GM18907 (cell line): ENCODE measurements around the gene UBAP1L.
"Not testable (repeated sequence)": the region's sequence is repeated elsewhere in the genome, so short reads cannot be mapped to it uniquely, and the experiment has no call there.

Experiments
- ATAC-seq: cut with Tn5 transposase; IDR thresholded peaks from one replicate; pipeline ENCODE4 v1.9.1; 2021; ENCODE audit warnings: mild to moderate bottlenecking, moderate library complexity; ENCODE audit not compliant: unreplicated experiment

The UBAP1L gene

GRCh38 chr15:65085207-65085753, 29.7 kb downstream of the UBAP1L start:
- ATAC-seq: no peak

GRCh38 chr15:65084500-65085206, 30.3 kb downstream of the UBAP1L start:
- no peak for ATAC-seq

GRCh38 chr15:65083262-65083701, 31.7 kb downstream of the UBAP1L start:
- no peak for ATAC-seq

- ATAC-seq: no peak
These were observed 32.6 kb downstream of the UBAP1L start for GRCh38 chr15:65082303-65082953.

GRCh38 chr15:65081758-65082157, 33.2 kb downstream of the UBAP1L start:
- no peak for ATAC-seq

- ATAC-seq: no peak
These were observed 33.7 kb downstream of the UBAP1L start for GRCh38 chr15:65081270-65081669.

GRCh38 chr15:65079580-65079979, 35.4 kb downstream of the UBAP1L start:
- no peak for ATAC-seq

- no peak for ATAC-seq
These were observed 37.0 kb downstream of the UBAP1L start for GRCh38 chr15:65077981-65078352.

GRCh38 chr15:65077291-65077980, 37.6 kb downstream of the UBAP1L start:
- ATAC-seq: no peak

- ATAC-seq: no peak
These were observed 38.3 kb downstream of the UBAP1L start, which contains the start of gene KBTBD13 for GRCh38 chr15:65076486-65077290. KBTBD13 (plus strand) TSS chr15:65076746; CDS start chr15:65076816, 70 bp downstream.

- not testable (repeated sequence) for ATAC-seq
These were observed 39.2 kb downstream of the UBAP1L start for GRCh38 chr15:65075607-65076395.

GRCh38 chr15:65074946-65075345, 40.1 kb downstream of the UBAP1L start:
- ATAC-seq: not testable (repeated sequence)

GRCh38 chr15:65072617-65073016, 42.4 kb downstream of the UBAP1L start:
- no peak for ATAC-seq

GRCh38 chr15:65072027-65072426, 43.0 kb downstream of the UBAP1L start:
- no peak for ATAC-seq

- ATAC-seq: no peak
These were observed 43.6 kb downstream of the UBAP1L start for GRCh38 chr15:65071381-65071811.

- no peak for ATAC-seq
These were observed 45.0 kb downstream of the UBAP1L start for GRCh38 chr15:65069779-65070546.

GRCh38 chr15:65069179-65069578, 45.8 kb downstream of the UBAP1L start:
- no peak for ATAC-seq

- ATAC-seq: no peak
These were observed 46.6 kb downstream of the UBAP1L start for GRCh38 chr15:65068403-65068788.
